Skeletal muscle cell (primary cell): ENCODE results near the gene TCEAL9.

ENCODE experiments used
- DNase-seq: peaks from one replicate; pipeline ENCODE4 v3.0.0-alpha.2; 2010; ENCODE audit warnings: low read depth
- H3K4me3 ChIP-seq: 2 replicates; pipeline ENCODE4 v1.5.1; 2011; ENCODE audit warnings: low read depth, mild to moderate bottlenecking, control low read depth, low read length, moderate library complexity

TCEAL9 gene

GRCh38 chrX:103407776-103408175, 51.5 kb downstream of the TCEAL9 start:
- DNase-seq, result no peak
- no peak overlapping the region for H3K4me3 ChIP-seq
